HepG2 (cell line): ENCODE data around the gene CFI. TPM values are rescaled to one million over a fixed set of nuclear protein-coding genes. Genes with fewer than 3 reads are reported as not detected.
A peak's percentile ranks its signal among the peaks of the same experiment; 100 is the strongest.

Source experiments
- ATAC-seq: fragments of 200-7000 bp; cut with Tn5 transposase; 3 replicates; pipeline ENCODE4 v1.9.1; 2020; ENCODE audit warnings: mild to moderate bottlenecking, moderate library complexity
- BruUV-seq: library from RNA; stranded (reverse); fragments of 400-500 nt; replicated peaks from 2 replicates; lab custom pipeline; 2021; lab: Mats Ljungman, UMichigan
- CTCF ChIA-PET: fragments of 300-600 bp; formaldehyde crosslinking; extraction: SDS; loops from one replicate; lab custom pipeline; 2021; ENCODE audit warnings: low total read pairs, inconsistent platforms, low intra/inter-chr PET ratio; lab: Yijun Ruan, JAX
- POLR2A ChIA-PET: fragments of 350-600 bp; sonication (Branson Sonifier 250); formaldehyde crosslinking; loops from one replicate; lab custom pipeline; 2020; ENCODE audit warnings: antibody characterized with exemption, inconsistent platforms; lab: Yijun Ruan, JAX
- DNase-seq: peaks from one replicate; pipeline ENCODE4 v3.0.0-alpha.2; 2015; ENCODE audit warnings: low spot score
- FAIRE-seq: peaks from 3 replicates; lab custom pipeline; 2011; peaks lifted over from hg19 to GRCh38; lab: Jason Lieb, UNC
- H2AFZ ChIP-seq: one replicate; pipeline ENCODE4 v1.6.1; 2011; ENCODE audit warnings: low read length, inconsistent platforms
- H3K27ac ChIP-seq: fragments of 300-600 bp; 3 replicates; pipeline ENCODE4 v1.8.0; 2011; ENCODE audit warnings: mixed run types, mild to moderate bottlenecking, mixed read lengths, low read length, inconsistent platforms; ENCODE audit not compliant: insufficient read depth; ENCODE audit errors: extremely low read length
- H3K27me3 ChIP-seq, 2 experiments: fragments of 200-600 bp in 1 of 2; 2 replicates in 1 of 2; 3 replicates in 1 of 2; pipeline versions ENCODE4 v1.6.0 to v1.8.0; 2011; ENCODE audit warnings: low read length in 2 of 2, mild to moderate bottlenecking in 2 of 2, moderate library complexity in 2 of 2, inconsistent platforms in 1 of 2; ENCODE audit not compliant: insufficient read depth in 2 of 2, control insufficient read depth in 1 of 2
- H3K36me3 ChIP-seq, 2 experiments: fragments of 200-600 bp in 1 of 2; replicated peaks in 1 of 2; 2 replicates in 1 of 2; 3 replicates in 1 of 2; pipeline versions ENCODE4 v1.5.1 to v1.8.0; 2011; ENCODE audit warnings: low read length in 2 of 2, inconsistent platforms in 1 of 2; ENCODE audit not compliant: insufficient read depth in 2 of 2, control insufficient read depth in 1 of 2
- H3K4me1 ChIP-seq: 2 replicates; pipeline ENCODE4 v1.5.1; 2012; ENCODE audit warnings: low read length, inconsistent platforms; ENCODE audit not compliant: insufficient read depth
- H3K4me2 ChIP-seq: 2 replicates; pipeline ENCODE4 v1.6.0; 2011; ENCODE audit warnings: low read depth, low read length, inconsistent platforms
- H3K4me3 ChIP-seq, 3 experiments: fragments of 200-600 bp in 1 of 3; sonication (generic), shearing (Covaris generic) in 1 of 3; replicated peaks in 1 of 3; 2 replicates each; pipeline ENCODE4 v1.5.1; 2011 to 2016; ENCODE audit warnings: low read length in 3 of 3, inconsistent platforms in 2 of 3, low read depth in 2 of 3, mild to moderate bottlenecking in 2 of 3, control low read depth in 1 of 3, mixed read lengths in 1 of 3; ENCODE audit not compliant: insufficient read depth in 1 of 3
- H3K79me2 ChIP-seq: one replicate; pipeline ENCODE4 v1.6.1; 2011; ENCODE audit warnings: low read length, inconsistent platforms; ENCODE audit not compliant: insufficient read depth
- H3K9ac ChIP-seq: 2 replicates; pipeline ENCODE4 v1.6.0; 2011; ENCODE audit warnings: mild to moderate bottlenecking, low read depth, low read length, inconsistent platforms; ENCODE audit not compliant: insufficient read depth
- H3K9me3 ChIP-seq: 2 replicates; pipeline ENCODE4 v1.5.1; 2012; ENCODE audit warnings: mild to moderate bottlenecking, low read length
- H4K20me1 ChIP-seq: 2 replicates; pipeline ENCODE4 v1.6.0; 2011; ENCODE audit warnings: inconsistent platforms, mild to moderate bottlenecking, low read length, moderate library complexity; ENCODE audit not compliant: insufficient read depth
- ATF3 ChIP-seq: sonication (generic); formaldehyde crosslinking; IDR thresholded peaks from 2 replicates; pipeline ENCODE4 v1.4.0; 2020; ENCODE audit warnings: missing genetic modification reagents
- ATF7 ChIP-seq, 2 experiments: fragments of 450-650 bp in 1 of 2; sonication (generic) in 1 of 2; formaldehyde crosslinking in 1 of 2; IDR thresholded peaks; 2 replicates each; pipeline versions ENCODE4 v1.4.0 to v1.6.1; 2016 to 2020; ENCODE audit warnings: antibody characterized with exemption in 1 of 2, mild to moderate bottlenecking in 1 of 2, missing genetic modification reagents in 1 of 2
- EHMT2 ChIP-seq: fragments of 200-600 bp; sonication (generic); IDR thresholded peaks from 2 replicates; pipeline ENCODE4 v1.7.0; 2017; ENCODE audit warnings: antibody characterized with exemption, low read depth, low read length, borderline replicate concordance
- GRHL1 ChIP-seq: sonication (generic); formaldehyde crosslinking; conservative IDR thresholded peaks from 2 replicates; pipeline ENCODE4 v1.8.0; 2022; ENCODE audit warnings: missing genetic modification reagents
- HMG20B ChIP-seq: conservative IDR thresholded peaks from 2 replicates; pipeline ENCODE4 v1.6.1; 2016; ENCODE audit warnings: missing genetic modification reagents, missing compliant biosample characterization
- RBFOX2 ChIP-seq: fragments of 200-400 bp; formaldehyde crosslinking; IDR thresholded peaks from 2 replicates; pipeline ENCODE4 v1.6.1; 2017; ENCODE audit warnings: low read depth, mild to moderate bottlenecking, low read length
- THAP8 ChIP-seq: sonication (generic); formaldehyde crosslinking; IDR thresholded peaks from 2 replicates; pipeline ENCODE4 v1.5.1; 2020; ENCODE audit warnings: missing genetic modification reagents, mild to moderate bottlenecking, borderline replicate concordance
- ZBTB44 ChIP-seq: sonication (generic); formaldehyde crosslinking; IDR thresholded peaks from 2 replicates; pipeline ENCODE4 v1.4.0; 2020; ENCODE audit warnings: missing genetic modification reagents
- ZNF276 ChIP-seq: sonication (generic); formaldehyde crosslinking; IDR thresholded peaks from 2 replicates; pipeline ENCODE4 v1.4.0; 2020; ENCODE audit warnings: mild to moderate bottlenecking, low read depth, missing genetic modification reagents
- ZNF510 ChIP-seq: sonication (generic); formaldehyde crosslinking; IDR thresholded peaks from 2 replicates; pipeline ENCODE4 v1.4.0; 2020; ENCODE audit warnings: low read depth, mild to moderate bottlenecking, missing genetic modification reagents
- ZNF7 ChIP-seq: IDR thresholded peaks from 2 replicates; pipeline ENCODE4 v1.6.1; 2016; ENCODE audit warnings: missing biosample characterization, missing genetic modification reagents
- WGBS: methylation state at CpG from one replicate; pipeline ENCODE4 v1.1.6; 2017; ENCODE audit warnings: low lambda C conversion rate; 5-methylcytosine and 5-hydroxymethylcytosine counted together
- in situ Hi-C: cut with HindIII; loops from 2 replicates; pipeline ENCODE4 v1.10.0; 2017; ENCODE audit warnings: low pct_unique_long_range_greater_than_20kb; ENCODE audit not compliant: extremely low pct_ligation_motif_present
- intact Hi-C: fragments of 100-400 bp; cut with micrococcal nuclease; formaldehyde crosslinking; loops from one replicate; pipeline ENCODE4 v1.10.0; 2022; ENCODE audit not compliant: unreplicated experiment
- polyA plus RNA-seq, 8 experiments: library from polyadenylated mRNA; depleted of rRNA in 3 of 8; stranded (reverse) in 7 of 8; unstranded in 1 of 8; fragments of >200 nt; fragmentation: Illumina TruSeq in 4 of 8; extraction: Trizol in 4 of 8; gene quantifications; 2 replicates each; pipeline versions ENCODE4 v1.2.1 to v1.2.3, GENCODE V29; 2011 to 2016; ENCODE audit warnings: low read depth in 4 of 8, missing spikeins in 1 of 8, mixed read lengths in 1 of 8; ENCODE audit not compliant: insufficient read depth in 1 of 8
- total RNA-seq, 5 experiments: library from RNA; depleted of rRNA; stranded (reverse); fragments of >200 nt; fragmentation: Illumina TruSeq; extraction: Trizol; gene quantifications; 2 replicates each; pipeline ENCODE4 v1.2.3, GENCODE V29; 2016; ENCODE audit warnings: low read depth in 1 of 5

Gene CFI
- total and polyA plus RNA-seq, 2 of the 13 experiments (the other 11 are each of a cell fraction or from before 2014, with no cell fraction given), result 284 to 337 TPM

GRCh38 chr4:109820563-109820962 lies 18.8 kb upstream of the CFI start:
- no peaks in the 10 kb centered on the region for H4K20me1 ChIP-seq
- TF ChIP-seq RBFOX2, result peak; percentile 51
- no peak for TF ChIP-seq ZNF276
- DNase-seq, result no peak
- intact Hi-C loops, result no loop called here
- no peak overlapping the region for H3K27ac ChIP-seq
- peaks cover 9 to 57% of the 10 kb centered on the region in 2 experiments; a peak in 4 of 5 replicates for H3K36me3 ChIP-seq
- POLR2A ChIA-PET, result no interaction called here
- no TSS peak for BruUV-seq
- FAIRE-seq, result no peak
- peaks cover 46% of the 10 kb centered on the region for H3K4me1 ChIP-seq
- no peak overlapping the region for H3K9ac ChIP-seq
- no peak for ATAC-seq
- no peak overlapping the region for H3K4me3 ChIP-seq
- peaks cover 31% of the 10 kb centered on the region for H3K79me2 ChIP-seq
- WGBS, result 89% methylated on average over 2 of the region's 2 CpGs
- H3K4me2 ChIP-seq, result no peak overlapping the region
- no peaks in the 10 kb centered on the region for H3K9me3 ChIP-seq
- CTCF ChIA-PET, result no interaction called here
- H2AFZ ChIP-seq, result no peak overlapping the region
- in situ Hi-C loops, result loop anchor here (25.0 kb wide), 1 partner anchor 258 kb away; the partner anchor contains the start of gene MCUB
- no peaks in the 10 kb centered on the region; a peak in 1 of 5 replicates for H3K27me3 ChIP-seq

- H3K36me3 ChIP-seq, result peaks cover 9 to 49% of the 10 kb centered on the region in 2 experiments; a peak in 4 of 5 replicates
- H3K27ac ChIP-seq, result no peak overlapping the region
- no peak overlapping the region for H3K9ac ChIP-seq
- no peak overlapping the region for H2AFZ ChIP-seq
- H4K20me1 ChIP-seq, result no peaks in the 10 kb centered on the region
- no TSS peak for BruUV-seq
- intact Hi-C loops (loop anchor here (5.0 kb wide), 4 partner anchors 71 to 386 kb away; partner anchors contain the start of genes CASP6 and SEC24B), in situ Hi-C loops (loop anchor here (25.0 kb wide), 1 partner anchor 256 kb away; the partner anchor contains the start of gene MCUB)
- no peaks in the 10 kb centered on the region for H3K9me3 ChIP-seq
- no peak for FAIRE-seq
- H3K4me2 ChIP-seq, result no peak overlapping the region
- H3K27me3 ChIP-seq, result no peaks in the 10 kb centered on the region; a peak in 1 of 5 replicates
- CTCF ChIA-PET, result no interaction called here
- H3K4me1 ChIP-seq, result peaks cover 53% of the 10 kb centered on the region
- no peak for DNase-seq
- POLR2A ChIA-PET, result no interaction called here
- H3K4me3 ChIP-seq, result no peak overlapping the region
- 96% methylated on average over 4 of the region's 4 CpGs for WGBS
- no peak for ATAC-seq
- peaks cover 31% of the 10 kb centered on the region for H3K79me2 ChIP-seq
- no peak for TF ChIP-seq EHMT2
- no peak for TF ChIP-seq THAP8 (CRISPR knock-in tag)
- TF ChIP-seq ATF7 (IDR thresholded peaks at IDR 0.05), result no peak
- no peak for TF ChIP-seq ATF7 (CRISPR knock-in tag; IDR thresholded peaks at IDR 0.05)
- TF ChIP-seq ZNF7 (CRISPR knock-in tag), result no peak
- TF ChIP-seq ATF3, result no peak
- TF ChIP-seq GRHL1 (CRISPR knock-in tag), result no peak
- no peak for TF ChIP-seq ZBTB44 (CRISPR knock-in tag)
- no peak for TF ChIP-seq HMG20B (CRISPR knock-in tag)
- no peak for TF ChIP-seq ZNF510 (CRISPR knock-in tag)
These were observed 16.5 kb upstream of the CFI start for GRCh38 chr4:109818268-109818667.
